IMR-90 (cell line): ENCODE measurements around the gene CAMTA1. TPM values are rescaled to one million over a fixed set of nuclear protein-coding genes. Genes with fewer than 3 reads are reported as not detected.

Source experiments
- ATAC-seq: fragments of 200-7000 bp; cut with Tn5 transposase; 2 replicates; pipeline ENCODE4 v1.9.1; 2020; ENCODE audit warnings: low read depth, mild to moderate bottlenecking, moderate library complexity
- BruUV-seq: library from RNA; stranded (reverse); fragments of 400-500 nt; replicated peaks from 2 replicates; lab custom pipeline; 2021; lab: Mats Ljungman, UMichigan
- CTCF ChIA-PET: fragments of 300-600 bp; formaldehyde crosslinking; extraction: SDS; loops from one replicate; lab custom pipeline; 2021; ENCODE audit warnings: antibody characterized with exemption; lab: Yijun Ruan, JAX
- POLR2A ChIA-PET: fragments of 300-600 bp; sonication (Branson Sonifier 250); formaldehyde crosslinking; loops from one replicate; lab custom pipeline; 2022; ENCODE audit warnings: antibody characterized with exemption; ENCODE audit not compliant: unreplicated experiment; lab: Charles Lee
- DNase-seq: peaks from one replicate; pipeline ENCODE4 v3.0.0; 2013
- H2AFZ ChIP-seq: replicated peaks from 2 replicates; pipeline ENCODE3; 2013; ENCODE audit warnings: low read length, mild to moderate bottlenecking; ENCODE audit not compliant: poor library complexity
- H2AK5ac ChIP-seq: 2 replicates; pipeline ENCODE4 v1.6.1; 2013; ENCODE audit warnings: low read depth, low read length, inconsistent platforms
- H2AK9ac ChIP-seq: replicated peaks from 2 replicates; pipeline ENCODE3; 2013; ENCODE audit warnings: mild to moderate bottlenecking, low read depth, low read length, moderate library complexity; ENCODE audit not compliant: poor library complexity
- H2BK120ac ChIP-seq: 2 replicates; pipeline ENCODE4 v1.6.1; 2013; ENCODE audit warnings: low read depth, low read length, inconsistent platforms
- H2BK15ac ChIP-seq: 3 replicates; pipeline ENCODE4 v1.6.1; 2013; ENCODE audit warnings: low read depth, low read length, inconsistent platforms
- H2BK20ac ChIP-seq: 2 replicates; pipeline ENCODE4 v1.6.1; 2013; ENCODE audit warnings: low read depth, mild to moderate bottlenecking, inconsistent platforms, low read length, moderate library complexity
- H2BK5ac ChIP-seq: 2 replicates; pipeline ENCODE4 v1.6.1; 2013; ENCODE audit warnings: mild to moderate bottlenecking, low read depth, low read length, inconsistent platforms; ENCODE audit not compliant: poor library complexity, severe bottlenecking
- H3K14ac ChIP-seq: replicated peaks from 2 replicates; pipeline ENCODE4 v1.6.1; 2013; ENCODE audit warnings: low read depth, low read length, inconsistent platforms
- H3K18ac ChIP-seq: 2 replicates; pipeline ENCODE4 v1.6.1; 2013; ENCODE audit warnings: low read depth, low read length, control low read depth
- H3K23ac ChIP-seq: 2 replicates; pipeline ENCODE4 v1.6.1; 2013; ENCODE audit warnings: low read depth, low read length, inconsistent platforms
- H3K27ac ChIP-seq: 2 replicates; pipeline ENCODE4 v1.5.1; 2013; ENCODE audit warnings: mild to moderate bottlenecking, control low read depth, low read length; ENCODE audit not compliant: insufficient read depth
- H3K27me3 ChIP-seq: 2 replicates; pipeline ENCODE4 v1.6.1; 2013; ENCODE audit warnings: low read length; ENCODE audit not compliant: control insufficient read depth, insufficient read depth
- H3K36me3 ChIP-seq: 2 replicates; pipeline ENCODE4 v1.6.1; 2013; ENCODE audit warnings: low read length, mixed read lengths; ENCODE audit not compliant: control insufficient read depth, insufficient read depth
- H3K4ac ChIP-seq: 2 replicates; pipeline ENCODE4 v1.6.1; 2013; ENCODE audit warnings: low read depth, low read length, inconsistent platforms
- H3K4me1 ChIP-seq: 2 replicates; pipeline ENCODE4 v1.6.1; 2013; ENCODE audit warnings: low read length, mixed read lengths; ENCODE audit not compliant: control insufficient read depth, insufficient read depth
- H3K4me2 ChIP-seq: 2 replicates; pipeline ENCODE4 v1.6.1; 2013; ENCODE audit warnings: low read depth, mild to moderate bottlenecking, control low read depth, low read length, moderate library complexity
- H3K4me3 ChIP-seq: 2 replicates; pipeline ENCODE4 v1.5.1; 2013; ENCODE audit warnings: low read depth, mild to moderate bottlenecking, control low read depth, low read length, moderate library complexity; ENCODE audit not compliant: insufficient read depth
- H3K56ac ChIP-seq: 2 replicates; pipeline ENCODE4 v1.6.1; 2013; ENCODE audit warnings: low read length, inconsistent platforms; ENCODE audit not compliant: insufficient read depth; ENCODE audit errors: extremely low read depth
- H3K79me1 ChIP-seq, 2 experiments: 2 replicates each; pipeline ENCODE4 v1.6.1; 2013; ENCODE audit warnings: low read length in 2 of 2, inconsistent platforms in 1 of 2, low read depth in 1 of 2
- H3K9ac ChIP-seq: 2 replicates; pipeline ENCODE4 v1.6.1; 2013; ENCODE audit warnings: low read depth, low read length, control low read depth
- H3K9me1 ChIP-seq: 2 replicates; pipeline ENCODE4 v1.6.1; 2013; ENCODE audit warnings: low read length, inconsistent platforms; ENCODE audit not compliant: insufficient read depth
- H3K9me3 ChIP-seq: 2 replicates; pipeline ENCODE4 v1.6.1; 2013; ENCODE audit warnings: low read length; ENCODE audit not compliant: control insufficient read depth, insufficient read depth
- H4K20me1 ChIP-seq: 2 replicates; pipeline ENCODE4 v1.6.1; 2013; ENCODE audit warnings: low read length, inconsistent platforms; ENCODE audit not compliant: insufficient read depth
- H4K5ac ChIP-seq: 2 replicates; pipeline ENCODE4 v1.6.1; 2013; ENCODE audit warnings: mild to moderate bottlenecking, low read depth, low read length, control low read depth
- H4K8ac ChIP-seq, 2 experiments: 2 replicates each; pipeline ENCODE4 v1.6.1; 2013; ENCODE audit warnings: low read depth in 2 of 2, low read length in 2 of 2, control low read depth in 1 of 2, inconsistent platforms in 1 of 2
- H4K91ac ChIP-seq: 2 replicates; pipeline ENCODE4 v1.6.1; 2013; ENCODE audit warnings: low read depth, low read length, inconsistent platforms; ENCODE audit not compliant: insufficient read depth
- CTCF ChIP-seq: conservative IDR thresholded peaks from 2 replicates; pipeline ENCODE4 v1.5.1; 2012; ENCODE audit warnings: mild to moderate bottlenecking, low read depth, low read length, improper control_type of control experiment
- FOS ChIP-seq: fragments of 150-350 bp; IDR thresholded peaks from 2 replicates; pipeline ENCODE4 v1.6.1; 2016; ENCODE audit warnings: low read depth, low read length
- MAFK ChIP-seq: IDR thresholded peaks from 2 replicates; pipeline ENCODE4 v1.6.1; 2012; ENCODE audit warnings: low read depth, low read length, improper control_type of control experiment
- MXI1 ChIP-seq: IDR thresholded peaks from 2 replicates; pipeline ENCODE4 v1.6.1; 2012; ENCODE audit warnings: low read depth, mild to moderate bottlenecking, low read length, moderate library complexity, borderline replicate concordance
- RCOR1 ChIP-seq: IDR thresholded peaks from 2 replicates; pipeline ENCODE4 v1.6.1; 2012; ENCODE audit warnings: mild to moderate bottlenecking, low read length, improper control_type of control experiment; ENCODE audit not compliant: insufficient replicate concordance
- WGBS, 2 experiments: methylation state at CpG; one replicate each; pipeline versions ENCODE4 v1.1.5 to v1.1.7; 2013; ENCODE audit warnings: missing lambda C conversion rate in 2 of 2; ENCODE audit not compliant: insufficient read length in 1 of 2; ENCODE audit errors: extremely low coverage in 2 of 2; 5-methylcytosine and 5-hydroxymethylcytosine counted together
- dilution Hi-C: fragments of 300-500 bp; cut with HindIII; formaldehyde crosslinking; loops from one replicate; pipeline ENCODE4 v1.14.3; 2018; ENCODE audit warnings: low sequenced_read_pairs; ENCODE audit not compliant: unreplicated experiment
- in situ Hi-C: fragments of 300-500 bp; cut with MboI; formaldehyde crosslinking; loops from 3 replicates; pipeline ENCODE4 v1.14.3; 2019; ENCODE audit warnings: low sequenced_read_pairs, inconsistent platforms, mixed read lengths
- intact Hi-C: fragments of 100-400 bp; cut with micrococcal nuclease; formaldehyde crosslinking; loops from 2 replicates; pipeline ENCODE4 v1.10.0; 2022
- polyA plus RNA-seq, 3 experiments: library from polyadenylated mRNA; depleted of rRNA; stranded (reverse); fragments of >200 nt; gene quantifications; 2 replicates each; pipeline ENCODE4 v1.2.3, GENCODE V29; 2012; ENCODE audit warnings: low replicate concordance in 1 of 3
- total RNA-seq: library from RNA; depleted of rRNA; stranded (reverse); fragments of >200 nt; gene quantifications from 2 replicates; pipeline ENCODE4 v1.2.3, GENCODE V29; 2012

The CAMTA1 gene
- total and polyA plus RNA-seq, 2 of the 4 experiments (the other 2 are of a cell fraction), result 35.5 to 74.3 TPM

GRCh38 chr1:7383671-7384520 lies 598.6 kb downstream of the CAMTA1 start (continued):
- no peak for TF ChIP-seq MXI1

- H3K4me2 ChIP-seq, result no peak overlapping the region
- peaks cover 13% of the 10 kb centered on the region for H3K4me1 ChIP-seq
- no peak overlapping the region for H2AK9ac ChIP-seq
- H3K79me1 ChIP-seq, result no peaks in the 10 kb centered on the region
- H4K5ac ChIP-seq, result no peak overlapping the region
- H3K27ac ChIP-seq, result no peak overlapping the region
- H3K56ac ChIP-seq, result no peak overlapping the region
- H3K36me3 ChIP-seq, result no peaks in the 10 kb centered on the region
- H3K4me3 ChIP-seq, result no peak overlapping the region
- ChIA-PET POLR2A (no interaction called here), CTCF (no interaction called here)
- H2AFZ ChIP-seq, result no peak overlapping the region
- H3K14ac ChIP-seq, result no peak overlapping the region
- TF ChIP-seq FOS (no peak), MAFK (no peak), RCOR1 (no peak), CTCF (no peak)
- peaks cover 1% of the 10 kb centered on the region for H3K27me3 ChIP-seq
- intact Hi-C loops, result no loop called here
- H2BK120ac ChIP-seq, result no peak overlapping the region
- no peaks in the 10 kb centered on the region for H4K20me1 ChIP-seq
- no peak overlapping the region for H4K91ac ChIP-seq
- in situ Hi-C loops, result no loop called here
- DNase-seq, result no peak
- H3K4ac ChIP-seq, result no peak overlapping the region
- no CpG with 5 or more reads among the region's 7 CpGs for WGBS, 2 experiments
- H2BK5ac ChIP-seq, result no peak overlapping the region
- BruUV-seq, result no TSS peak
- H2AK5ac ChIP-seq, result no peak overlapping the region
- H3K9me1 ChIP-seq, result peaks cover 7% of the 10 kb centered on the region; the same call in 1 of the 2 replicates
- H3K18ac ChIP-seq, result no peak overlapping the region
- H3K23ac ChIP-seq, result no peak overlapping the region
- ATAC-seq, result no peak
- H2BK15ac ChIP-seq, result no peak overlapping the region
- dilution Hi-C loops, result no loop called here
- H3K9me3 ChIP-seq, result peaks cover 4% of the 10 kb centered on the region
- H3K9ac ChIP-seq, result no peak overlapping the region
- H4K8ac ChIP-seq, result no peak overlapping the region
- H2BK20ac ChIP-seq, result no peak overlapping the region
Measured at GRCh38 chr1:7384679-7385078, 599.4 kb downstream of the CAMTA1 start.
